NCI-H774 (cell line): Measurements from ENCODE around the gene PERCC1.

ENCODE experiments used
- DNase-seq: peaks from one replicate; lab custom pipeline; 2025; lab: John Stamatoyannopoulos, UW

PERCC1 gene

GRCh38 chr16:1430759-1431496, at the start of gene PERCC1:
PERCC1 (plus strand) TSS chr16:1431078; CDS start chr16:1432594, 1,516 bp downstream.
- DNase-seq, result peak; percentile 65

- DNase-seq, result no peak
Observed at GRCh38 chr16:1381612-1382406, 49.1 kb upstream of the PERCC1 start.

GRCh38 chr16:1383556-1383955, 47.3 kb upstream of the PERCC1 start:
- DNase-seq, result no peak

- DNase-seq, result no peak
Observed at GRCh38 chr16:1385232-1385631, 45.6 kb upstream of the PERCC1 start.

- no peak for DNase-seq
Observed at GRCh38 chr16:1387331-1387730, 43.5 kb upstream of the PERCC1 start.

GRCh38 chr16:1389762-1390161, 41.1 kb upstream of the PERCC1 start:
- no peak for DNase-seq

- no peak for DNase-seq
Observed at GRCh38 chr16:1390239-1390779, 40.6 kb upstream of the PERCC1 start.

- DNase-seq, result no peak
Observed at GRCh38 chr16:1392826-1393225, 38.1 kb upstream of the PERCC1 start.

- no peak for DNase-seq
Observed at GRCh38 chr16:1393613-1394176, 37.2 kb upstream of the PERCC1 start.

- no peak for DNase-seq
Observed at GRCh38 chr16:1394367-1394951, 36.4 kb upstream of the PERCC1 start.

- DNase-seq, result no peak
Observed at GRCh38 chr16:1395444-1396031, 35.3 kb upstream of the PERCC1 start.

GRCh38 chr16:1397779-1398178, 33.1 kb upstream of the PERCC1 start:
- no peak for DNase-seq

GRCh38 chr16:1398351-1398750, 32.5 kb upstream of the PERCC1 start:
- no peak for DNase-seq

- DNase-seq, result no peak
Observed at GRCh38 chr16:1398826-1399581, 31.9 kb upstream of the PERCC1 start.

- no peak for DNase-seq
Observed at GRCh38 chr16:1401061-1401757, 29.7 kb upstream of the PERCC1 start.

- no peak for DNase-seq
Observed at GRCh38 chr16:1401758-1402154, 29.1 kb upstream of the PERCC1 start.

- no peak for DNase-seq
Observed at GRCh38 chr16:1403036-1403435, 27.8 kb upstream of the PERCC1 start.

- no peak for DNase-seq
Observed at GRCh38 chr16:1403733-1404132, 27.1 kb upstream of the PERCC1 start.

GRCh38 chr16:1407753-1408152, 23.1 kb upstream of the PERCC1 start:
- no peak for DNase-seq

- DNase-seq, result peak; percentile 40
Observed at GRCh38 chr16:1408171-1408837, 22.6 kb upstream of the PERCC1 start.
